ENCODE results near the gene GPANK1. TPM values are rescaled to one million over a fixed set of nuclear protein-coding genes. Genes with fewer than 3 reads are reported as not detected.

GPANK1 gene
- total RNA-seq, 1 donor from 2014 or later, result 15.4 TPM

GRCh38 chr6:31690231-31691077 is 25.7 kb upstream of the GPANK1 start:
- Histone ChIP-seq H3K4me3 (no peak overlapping the region), H3K4me1 (no peaks in the 10 kb centered on the region), H3K27ac (peak overlapping the region; percentile 33), H3K9me3 (no peaks in the 10 kb centered on the region), H3K27me3 (ENCODE audit: low read depth) (no peaks in the 10 kb centered on the region), H3K36me3 (peaks cover 100% of the 10 kb centered on the region)
- intact Hi-C loops (cut with DNase I), result no loop called here
- TF ChIP-seq CTCF (IDR thresholded peaks at IDR 0.05), result no peak
- ATAC-seq (no peak), DNase-seq (no peak)

- no peak for DNase-seq
- Histone ChIP-seq H3K9me3 (no peaks in the 10 kb centered on the region), H3K4me3 (no peak overlapping the region), H3K27ac (peak overlapping the region; percentile 33), H3K27me3 (ENCODE audit: low read depth) (no peaks in the 10 kb centered on the region), H3K36me3 (peaks cover 97% of the 10 kb centered on the region), H3K4me1 (no peaks in the 10 kb centered on the region)
- TF ChIP-seq CTCF (IDR thresholded peaks at IDR 0.05), result peak; percentile 19
- intact Hi-C loops (cut with DNase I), result no loop called here
- no peak for ATAC-seq
Measured at GRCh38 chr6:31689249-31690110, 24.7 kb upstream of the GPANK1 start.

- DNase-seq (no peak), ATAC-seq (no peak)
- H3K9me3 ChIP-seq, result no peaks in the 10 kb centered on the region
- peaks cover 5% of the 10 kb centered on the region for H3K4me1 ChIP-seq
- H3K4me3 ChIP-seq, result no peak overlapping the region
- TF ChIP-seq CTCF (IDR thresholded peaks at IDR 0.05), result no peak
- intact Hi-C loops (cut with DNase I), result no loop called here
- no peak overlapping the region for H3K27ac ChIP-seq
- no peaks in the 10 kb centered on the region for H3K27me3 ChIP-seq (ENCODE audit: low read depth)
- peaks cover 86% of the 10 kb centered on the region for H3K36me3 ChIP-seq
Measured at GRCh38 chr6:31687860-31688693, 23.3 kb upstream of the GPANK1 start.

GRCh38 chr6:31687321-31687720 is 22.5 kb upstream of the GPANK1 start:
- Histone ChIP-seq H3K27ac (no peak overlapping the region), H3K4me3 (no peak overlapping the region), H3K27me3 (ENCODE audit: low read depth) (no peaks in the 10 kb centered on the region), H3K9me3 (no peaks in the 10 kb centered on the region), H3K4me1 (peaks cover 10% of the 10 kb centered on the region), H3K36me3 (peaks cover 78% of the 10 kb centered on the region)
- intact Hi-C loops (cut with DNase I), result no loop called here
- DNase-seq (no peak), ATAC-seq (no peak)
- TF ChIP-seq CTCF (IDR thresholded peaks at IDR 0.05), result no peak

DNA sequence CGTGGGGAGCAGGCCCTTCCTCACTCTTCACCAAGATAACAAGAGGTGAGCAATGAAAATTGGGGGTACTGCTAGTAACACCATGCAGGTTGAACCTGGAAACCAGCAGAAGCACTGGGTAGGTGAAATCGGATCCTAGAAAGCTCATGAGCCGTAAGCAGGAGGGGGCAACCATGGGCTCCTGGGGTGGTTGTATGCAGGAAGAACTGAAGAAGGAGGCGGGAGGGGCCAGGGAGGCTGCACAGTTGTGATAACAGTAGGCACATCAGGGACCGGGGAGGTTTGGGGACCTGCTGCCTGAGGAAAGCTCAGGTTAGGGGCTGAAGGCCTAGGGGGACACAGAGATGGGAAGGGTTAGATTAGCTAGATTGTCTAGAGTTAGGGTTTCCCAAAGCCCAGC is 21.7 kb upstream of the GPANK1 start:
- Histone ChIP-seq H3K27me3 (ENCODE audit: low read depth) (no peaks in the 10 kb centered on the region), H3K36me3 (peaks cover 70% of the 10 kb centered on the region), H3K4me3 (no peak overlapping the region), H3K27ac (no peak overlapping the region), H3K9me3 (no peaks in the 10 kb centered on the region), H3K4me1 (peaks cover 18% of the 10 kb centered on the region)
- intact Hi-C loops (cut with DNase I), result no loop called here
- ATAC-seq, result no peak
- no peak for DNase-seq
- no peak for TF ChIP-seq CTCF (IDR thresholded peaks at IDR 0.05)

Measured in lower lobe of right lung (tissue), 2 donors.